22Rv1 (cell line): Measurements from ENCODE around the gene ZMYM2.

Experiments
- H3K27ac ChIP-seq: fragments of 450-650 bp; 2 replicates; pipeline ENCODE4 v1.5.1; 2017
- CTCF ChIP-seq: fragments of 450-650 bp; IDR thresholded peaks from 2 replicates; pipeline ENCODE4 v1.5.1; 2017; ENCODE audit warnings: mild to moderate bottlenecking
- ZFX ChIP-seq: fragments of 450-650 bp; IDR thresholded peaks from 2 replicates; pipeline ENCODE4 v1.6.1; 2017; ENCODE audit warnings: antibody characterized with exemption, borderline replicate concordance

Gene ZMYM2

GRCh38 chr13:20049558-20050473 lies 91.3 kb downstream of the ZMYM2 start:
- TF ChIP-seq ZFX (no peak), CTCF (no peak)
- H3K27ac ChIP-seq, result no peak overlapping the region

- no peak overlapping the region for H3K27ac ChIP-seq
- no peak for TF ChIP-seq CTCF
- no peak for TF ChIP-seq ZFX
These were observed 92.8 kb downstream of the ZMYM2 start for GRCh38 chr13:20051366-20051765.

GRCh38 chr13:20053016-20053415 lies 94.5 kb downstream of the ZMYM2 start:
- TF ChIP-seq ZFX (no peak), CTCF (no peak)
- no peak overlapping the region for H3K27ac ChIP-seq

GRCh38 chr13:20053891-20054290 lies 95.4 kb downstream of the ZMYM2 start:
- TF ChIP-seq CTCF (no peak), ZFX (no peak)
- no peak overlapping the region for H3K27ac ChIP-seq

GRCh38 chr13:20054586-20054985 lies 96.1 kb downstream of the ZMYM2 start:
- TF ChIP-seq ZFX, result no peak
- no peak for TF ChIP-seq CTCF
- no peak overlapping the region for H3K27ac ChIP-seq

- H3K27ac ChIP-seq, result no peak overlapping the region
- TF ChIP-seq ZFX (no peak), CTCF (no peak)
These were observed 98.7 kb downstream of the ZMYM2 start for GRCh38 chr13:20057214-20057613.

- no peak overlapping the region for H3K27ac ChIP-seq
- TF ChIP-seq CTCF (no peak), ZFX (no peak)
These were observed 99.4 kb downstream of the ZMYM2 start for GRCh38 chr13:20057963-20058362.
